HL-60 (cell line): Measurements from ENCODE around the gene FGGY.

Source experiments
- DNase-seq, 2 experiments: peaks; one replicate each; pipeline ENCODE4 v3.0.0-alpha.2; 2010 to 2020; ENCODE audit warnings: low read depth in 1 of 2, low spot score in 1 of 2
- H3K27ac ChIP-seq: fragments of 250-450 bp; sonication (Bioruptor Pico); replicated peaks from 2 replicates; pipeline ENCODE4 v1.5.1; 2020; ENCODE audit warnings: mild to moderate bottlenecking, moderate library complexity
- H3K27me3 ChIP-seq: fragments of 250-450 bp; sonication (Bioruptor Pico); 2 replicates; pipeline ENCODE4 v1.5.1; 2021; ENCODE audit warnings: mild to moderate bottlenecking, moderate library complexity; ENCODE audit not compliant: insufficient read depth, poor library complexity, severe bottlenecking
- H3K4me3 ChIP-seq: replicated peaks from 2 replicates; pipeline ENCODE4 v1.5.1; 2011; ENCODE audit warnings: mild to moderate bottlenecking, control low read depth, low read length; ENCODE audit not compliant: insufficient read depth
- GABPA ChIP-seq: IDR thresholded peaks from 2 replicates; pipeline ENCODE4 v1.6.1; 2012; ENCODE audit warnings: low read depth
- POLR2AphosphoS5 ChIP-seq: IDR thresholded peaks from 2 replicates; pipeline ENCODE4 v1.6.1; 2012; ENCODE audit warnings: low read depth
- SPI1 ChIP-seq: IDR thresholded peaks from 2 replicates; pipeline ENCODE4 v1.6.1; 2012; ENCODE audit warnings: low read depth, mild to moderate bottlenecking, borderline replicate concordance
- TF ChIP-seq, protein P1 (sequence below): IDR thresholded peaks from one replicate; pipeline ENCODE4 v1.5.1; 2011; ENCODE audit warnings: low read length, control low read depth, inconsistent platforms; ENCODE audit not compliant: insufficient read depth
- TF ChIP-seq, protein P2 (sequence below): IDR thresholded peaks from 2 replicates; pipeline ENCODE4 v1.6.1; 2012; ENCODE audit warnings: low read depth; ENCODE audit not compliant: insufficient replicate concordance

Gene FGGY

DNA sequence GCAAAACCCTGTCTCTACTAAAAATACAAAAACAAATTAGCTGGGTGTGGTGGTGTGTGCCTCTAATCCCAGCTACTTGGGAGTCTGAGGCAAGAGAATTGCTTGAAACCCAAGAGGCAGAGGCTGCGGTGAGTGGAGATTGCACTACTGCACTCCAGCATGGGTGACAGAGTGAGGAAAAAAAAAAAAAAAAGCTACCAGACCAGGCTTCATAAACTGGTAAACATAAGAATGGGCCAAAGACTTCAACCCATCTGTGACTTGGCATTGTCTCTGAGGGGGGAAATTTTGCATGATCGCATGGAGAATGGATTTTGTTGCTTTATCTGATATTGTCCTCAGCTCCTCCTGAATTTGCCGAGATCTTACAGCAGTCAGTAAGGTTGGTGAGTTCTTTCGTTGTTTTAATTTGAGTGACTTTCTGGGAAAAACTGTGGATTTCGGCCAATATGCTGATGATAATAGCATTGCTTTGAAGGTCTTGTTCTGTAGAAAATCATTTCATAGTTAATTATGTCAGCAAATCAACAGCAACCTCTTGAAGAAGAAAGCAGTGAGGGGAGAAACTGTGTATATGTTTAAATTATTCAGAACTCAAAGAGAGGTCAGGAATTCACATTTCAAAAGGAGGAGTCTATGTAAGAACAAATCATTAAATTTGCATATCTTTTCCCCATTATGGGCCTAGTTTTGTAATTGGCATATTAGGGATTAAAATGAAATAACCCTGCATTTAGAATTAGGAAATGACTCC, 13.1 kb downstream of the FGGY start:
- Histone ChIP-seq H3K27ac (no peak overlapping the region), H3K4me3 (no peak overlapping the region), H3K27me3 (no peaks in the 10 kb centered on the region)
- TF ChIP-seq, protein P1, sequence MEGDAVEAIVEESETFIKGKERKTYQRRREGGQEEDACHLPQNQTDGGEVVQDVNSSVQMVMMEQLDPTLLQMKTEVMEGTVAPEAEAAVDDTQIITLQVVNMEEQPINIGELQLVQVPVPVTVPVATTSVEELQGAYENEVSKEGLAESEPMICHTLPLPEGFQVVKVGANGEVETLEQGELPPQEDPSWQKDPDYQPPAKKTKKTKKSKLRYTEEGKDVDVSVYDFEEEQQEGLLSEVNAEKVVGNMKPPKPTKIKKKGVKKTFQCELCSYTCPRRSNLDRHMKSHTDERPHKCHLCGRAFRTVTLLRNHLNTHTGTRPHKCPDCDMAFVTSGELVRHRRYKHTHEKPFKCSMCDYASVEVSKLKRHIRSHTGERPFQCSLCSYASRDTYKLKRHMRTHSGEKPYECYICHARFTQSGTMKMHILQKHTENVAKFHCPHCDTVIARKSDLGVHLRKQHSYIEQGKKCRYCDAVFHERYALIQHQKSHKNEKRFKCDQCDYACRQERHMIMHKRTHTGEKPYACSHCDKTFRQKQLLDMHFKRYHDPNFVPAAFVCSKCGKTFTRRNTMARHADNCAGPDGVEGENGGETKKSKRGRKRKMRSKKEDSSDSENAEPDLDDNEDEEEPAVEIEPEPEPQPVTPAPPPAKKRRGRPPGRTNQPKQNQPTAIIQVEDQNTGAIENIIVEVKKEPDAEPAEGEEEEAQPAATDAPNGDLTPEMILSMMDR = no peak
- TF ChIP-seq, protein P2, sequence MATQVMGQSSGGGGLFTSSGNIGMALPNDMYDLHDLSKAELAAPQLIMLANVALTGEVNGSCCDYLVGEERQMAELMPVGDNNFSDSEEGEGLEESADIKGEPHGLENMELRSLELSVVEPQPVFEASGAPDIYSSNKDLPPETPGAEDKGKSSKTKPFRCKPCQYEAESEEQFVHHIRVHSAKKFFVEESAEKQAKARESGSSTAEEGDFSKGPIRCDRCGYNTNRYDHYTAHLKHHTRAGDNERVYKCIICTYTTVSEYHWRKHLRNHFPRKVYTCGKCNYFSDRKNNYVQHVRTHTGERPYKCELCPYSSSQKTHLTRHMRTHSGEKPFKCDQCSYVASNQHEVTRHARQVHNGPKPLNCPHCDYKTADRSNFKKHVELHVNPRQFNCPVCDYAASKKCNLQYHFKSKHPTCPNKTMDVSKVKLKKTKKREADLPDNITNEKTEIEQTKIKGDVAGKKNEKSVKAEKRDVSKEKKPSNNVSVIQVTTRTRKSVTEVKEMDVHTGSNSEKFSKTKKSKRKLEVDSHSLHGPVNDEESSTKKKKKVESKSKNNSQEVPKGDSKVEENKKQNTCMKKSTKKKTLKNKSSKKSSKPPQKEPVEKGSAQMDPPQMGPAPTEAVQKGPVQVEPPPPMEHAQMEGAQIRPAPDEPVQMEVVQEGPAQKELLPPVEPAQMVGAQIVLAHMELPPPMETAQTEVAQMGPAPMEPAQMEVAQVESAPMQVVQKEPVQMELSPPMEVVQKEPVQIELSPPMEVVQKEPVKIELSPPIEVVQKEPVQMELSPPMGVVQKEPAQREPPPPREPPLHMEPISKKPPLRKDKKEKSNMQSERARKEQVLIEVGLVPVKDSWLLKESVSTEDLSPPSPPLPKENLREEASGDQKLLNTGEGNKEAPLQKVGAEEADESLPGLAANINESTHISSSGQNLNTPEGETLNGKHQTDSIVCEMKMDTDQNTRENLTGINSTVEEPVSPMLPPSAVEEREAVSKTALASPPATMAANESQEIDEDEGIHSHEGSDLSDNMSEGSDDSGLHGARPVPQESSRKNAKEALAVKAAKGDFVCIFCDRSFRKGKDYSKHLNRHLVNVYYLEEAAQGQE = no peak
- TF ChIP-seq GABPA = no peak
- no peak for TF ChIP-seq POLR2AphosphoS5
- no peak for TF ChIP-seq SPI1
- DNase-seq = no peak

DNA sequence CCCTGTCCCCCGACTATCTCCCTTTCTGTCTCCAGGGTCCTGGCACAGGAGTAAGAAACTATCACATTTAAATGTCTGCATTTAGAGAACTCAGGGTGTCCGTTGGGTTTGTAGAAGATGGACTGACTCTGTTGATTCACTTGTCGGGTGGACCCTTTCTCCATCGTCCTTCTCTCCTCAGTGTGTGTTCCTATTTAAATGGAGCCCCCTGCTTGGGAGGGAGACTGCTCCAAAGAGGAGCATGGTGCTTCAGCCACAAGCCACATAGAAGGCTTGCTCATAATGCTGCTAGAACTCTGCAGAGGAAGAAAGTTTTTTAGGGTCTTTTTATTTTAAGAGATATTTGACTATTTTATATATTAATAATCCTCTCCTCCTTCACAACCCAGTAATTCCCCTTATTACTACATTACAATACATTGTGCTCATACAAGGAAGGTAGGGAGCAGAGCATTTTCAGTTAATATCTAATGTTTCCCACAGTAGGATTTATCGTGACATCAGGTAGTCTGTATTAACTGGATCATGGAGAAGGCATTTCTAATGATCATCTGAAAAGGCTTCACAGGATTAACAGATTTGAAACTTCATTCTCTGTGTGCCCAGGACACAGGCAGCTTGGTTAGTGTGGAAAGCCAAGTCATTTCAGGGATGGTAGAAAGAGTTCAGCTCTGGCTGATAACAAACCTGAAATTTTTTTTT, 13.8 kb downstream of the FGGY start:
- Histone ChIP-seq H3K4me3 (no peak overlapping the region), H3K27me3 (no peaks in the 10 kb centered on the region), H3K27ac (no peak overlapping the region)
- no peak for TF ChIP-seq GABPA
- TF ChIP-seq, protein P2 = no peak
- no peak for TF ChIP-seq POLR2AphosphoS5
- no peak for TF ChIP-seq SPI1
- TF ChIP-seq, protein P1 = no peak
- no peak for DNase-seq

DNA sequence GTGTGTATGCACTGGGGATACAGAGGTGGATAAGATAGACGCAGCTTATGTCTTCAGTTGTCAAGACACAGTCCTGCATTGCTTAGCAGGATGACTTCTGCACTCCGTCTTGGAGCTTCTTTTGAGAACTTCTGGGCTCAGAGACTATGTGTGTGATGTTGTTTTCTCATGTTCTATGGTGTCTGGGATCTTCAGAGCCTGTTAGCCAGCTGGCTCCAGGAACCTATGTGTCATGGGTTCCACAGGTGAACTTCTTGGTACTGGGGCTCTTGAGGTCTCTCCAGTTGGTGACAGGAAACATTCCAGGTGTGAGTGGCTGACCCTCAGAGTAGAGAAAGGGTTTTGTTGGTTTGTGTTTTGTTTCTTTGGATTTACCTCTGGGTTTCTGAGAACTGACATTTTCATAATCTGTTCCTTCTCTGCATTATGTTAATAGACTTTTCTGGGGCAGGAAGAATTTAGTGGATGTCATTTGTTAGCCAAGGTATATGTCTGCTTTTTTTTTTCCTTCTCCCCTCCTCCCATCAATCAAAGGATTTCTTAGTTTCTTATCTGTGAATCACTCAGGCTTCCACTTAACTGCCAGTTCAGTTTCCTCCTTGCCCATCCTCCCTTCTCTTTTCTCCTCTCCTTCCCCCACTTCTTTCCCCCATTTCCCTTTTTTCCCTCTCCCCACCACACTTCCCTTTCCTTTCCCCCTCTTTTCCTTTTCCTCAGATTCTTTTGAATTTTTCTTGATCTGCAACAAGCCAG, 18.1 kb downstream of the FGGY start:
- no peak for DNase-seq
- TF ChIP-seq, protein P1 = no peak
- TF ChIP-seq SPI1 (no peak), GABPA (no peak), POLR2AphosphoS5 (no peak)
- TF ChIP-seq, protein P2 = no peak
- no peaks in the 10 kb centered on the region for H3K27me3 ChIP-seq
- no peak overlapping the region for H3K4me3 ChIP-seq
- H3K27ac ChIP-seq = no peak overlapping the region
